ENCODE results near the gene GORAB. TPM values are rescaled to one million over a fixed set of nuclear protein-coding genes. Genes with fewer than 3 reads are reported as not detected.

Gene GORAB
- total RNA-seq, 2 experiments from 2014 or later, result 23.0 to 26.6 TPM

DNA sequence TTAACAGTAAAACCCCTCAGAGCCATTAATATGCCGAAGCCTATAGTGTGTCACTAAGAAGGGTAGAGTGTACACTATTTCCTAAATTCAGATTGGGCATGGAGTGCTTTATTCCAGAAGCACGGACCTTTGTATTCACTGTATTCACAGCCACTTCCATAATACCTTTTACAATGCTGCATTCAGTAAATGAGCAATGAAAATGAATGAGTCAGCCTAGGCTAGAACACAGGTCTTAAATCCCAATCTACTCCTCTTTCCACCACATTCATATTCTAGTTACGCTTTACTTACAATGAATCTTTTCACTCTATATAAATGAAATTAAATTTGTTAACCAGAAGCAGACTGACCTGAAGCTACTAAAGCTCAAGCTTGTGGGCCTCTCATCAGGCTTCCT lies 13.0 kb upstream of the GORAB start:
- Histone ChIP-seq H3K9me3 (ENCODE audit: control insufficient read depth in 1 of 2, insufficient read depth in 1 of 2, low read length in 2 of 2) (no peaks in the 10 kb centered on the region), H3K36me3 (ENCODE audit: insufficient read depth, low read length) (no peaks in the 10 kb centered on the region), H3K27ac (ENCODE audit: low read depth in 1 of 2, low read length in 2 of 2) (no peak overlapping the region), H3K4me3 (ENCODE audit: low read length) (no peak overlapping the region), H3K4me1 (ENCODE audit: insufficient read depth, low read length) (no peaks in the 10 kb centered on the region), H3K27me3 (ENCODE audit: control insufficient read depth in 1 of 2, insufficient read depth in 2 of 2, low read length in 2 of 2) (peaks cover 17 to 34% of the 10 kb centered on the region in 2 experiments)
- no peaks in the 10 kb centered on the region for H3K9me3 Mint-ChIP-seq
- H3K36me3 Mint-ChIP-seq (ENCODE audit: low read depth), result no peaks in the 10 kb centered on the region
- ChIA-PET CTCF (no interaction called here), POLR2A (no interaction called here)
- TF ChIP-seq, protein P1, sequence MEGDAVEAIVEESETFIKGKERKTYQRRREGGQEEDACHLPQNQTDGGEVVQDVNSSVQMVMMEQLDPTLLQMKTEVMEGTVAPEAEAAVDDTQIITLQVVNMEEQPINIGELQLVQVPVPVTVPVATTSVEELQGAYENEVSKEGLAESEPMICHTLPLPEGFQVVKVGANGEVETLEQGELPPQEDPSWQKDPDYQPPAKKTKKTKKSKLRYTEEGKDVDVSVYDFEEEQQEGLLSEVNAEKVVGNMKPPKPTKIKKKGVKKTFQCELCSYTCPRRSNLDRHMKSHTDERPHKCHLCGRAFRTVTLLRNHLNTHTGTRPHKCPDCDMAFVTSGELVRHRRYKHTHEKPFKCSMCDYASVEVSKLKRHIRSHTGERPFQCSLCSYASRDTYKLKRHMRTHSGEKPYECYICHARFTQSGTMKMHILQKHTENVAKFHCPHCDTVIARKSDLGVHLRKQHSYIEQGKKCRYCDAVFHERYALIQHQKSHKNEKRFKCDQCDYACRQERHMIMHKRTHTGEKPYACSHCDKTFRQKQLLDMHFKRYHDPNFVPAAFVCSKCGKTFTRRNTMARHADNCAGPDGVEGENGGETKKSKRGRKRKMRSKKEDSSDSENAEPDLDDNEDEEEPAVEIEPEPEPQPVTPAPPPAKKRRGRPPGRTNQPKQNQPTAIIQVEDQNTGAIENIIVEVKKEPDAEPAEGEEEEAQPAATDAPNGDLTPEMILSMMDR (IDR thresholded peaks at IDR 0.05), result no peak
- H3K4me1 Mint-ChIP-seq (ENCODE audit: low read depth), result no peaks in the 10 kb centered on the region
- DNase-seq (no peak), ATAC-seq (ENCODE audit: poor library complexity) (no peak)
- no peak overlapping the region for H3K27ac Mint-ChIP-seq
- intact Hi-C loops (cut with DNase I, micrococcal nuclease), result no loop called here
- no peak overlapping the region for H3K4me3 Mint-ChIP-seq
- H3K27me3 Mint-ChIP-seq, result peaks cover 49% of the 10 kb centered on the region

- H3K36me3 Mint-ChIP-seq (ENCODE audit: low read depth), result no peaks in the 10 kb centered on the region
- DNase-seq (no peak), ATAC-seq (ENCODE audit: poor library complexity) (no peak)
- no peak overlapping the region for H3K4me3 Mint-ChIP-seq
- intact Hi-C loops (cut with DNase I, micrococcal nuclease), result no loop called here
- peaks cover 54% of the 10 kb centered on the region for H3K27me3 Mint-ChIP-seq
- Histone ChIP-seq H3K27me3 (ENCODE audit: control insufficient read depth in 1 of 2, insufficient read depth in 2 of 2, low read length in 2 of 2) (peaks cover 17 to 34% of the 10 kb centered on the region in 2 experiments), H3K4me1 (ENCODE audit: insufficient read depth, low read length) (no peaks in the 10 kb centered on the region), H3K27ac (ENCODE audit: low read depth in 1 of 2, low read length in 2 of 2) (no peak overlapping the region), H3K9me3 (ENCODE audit: control insufficient read depth in 1 of 2, insufficient read depth in 1 of 2, low read length in 2 of 2) (no peaks in the 10 kb centered on the region), H3K4me3 (ENCODE audit: low read length) (no peak overlapping the region), H3K36me3 (ENCODE audit: insufficient read depth, low read length) (no peaks in the 10 kb centered on the region)
- TF ChIP-seq, protein P1 (IDR thresholded peaks at IDR 0.05), result no peak
- no peaks in the 10 kb centered on the region for H3K9me3 Mint-ChIP-seq
- no peaks in the 10 kb centered on the region for H3K4me1 Mint-ChIP-seq (ENCODE audit: low read depth)
- CTCF ChIA-PET, result interaction anchor here (0.7 kb wide), 1 partner anchor 108 kb away, joined by 4 read pairs; no protein-coding TSS in a partner anchor
- no peak overlapping the region for H3K27ac Mint-ChIP-seq
- POLR2A ChIA-PET, result no interaction called here
Observed at GRCh38 chr1:170520601-170521000, 11.4 kb upstream of the GORAB start.

DNA sequence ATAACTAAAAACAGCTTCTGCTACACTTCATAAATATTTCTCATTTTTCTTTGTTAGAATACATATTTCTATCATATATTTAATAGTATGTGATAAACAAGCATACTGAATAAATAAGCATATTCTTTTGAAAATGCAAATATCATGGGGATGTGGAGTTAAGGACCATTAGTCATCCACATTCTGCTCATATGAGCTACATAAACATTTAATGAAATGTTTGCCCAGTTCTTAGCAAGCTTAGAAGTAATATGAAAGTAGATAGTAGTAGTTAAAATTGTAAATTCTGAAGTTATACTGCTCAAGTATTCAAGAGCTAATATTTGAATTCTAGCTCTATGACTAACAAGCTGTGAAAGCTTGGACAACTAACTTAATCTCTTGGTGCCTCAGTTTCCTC lies 10.1 kb upstream of the GORAB start:
- Histone ChIP-seq H3K36me3 (ENCODE audit: insufficient read depth, low read length) (no peaks in the 10 kb centered on the region), H3K4me1 (ENCODE audit: insufficient read depth, low read length) (no peaks in the 10 kb centered on the region), H3K4me3 (ENCODE audit: low read length) (no peak overlapping the region), H3K27ac (ENCODE audit: low read depth in 1 of 2, low read length in 2 of 2) (no peak overlapping the region), H3K9me3 (ENCODE audit: control insufficient read depth in 1 of 2, insufficient read depth in 1 of 2, low read length in 2 of 2) (no peaks in the 10 kb centered on the region), H3K27me3 (ENCODE audit: control insufficient read depth in 1 of 2, insufficient read depth in 2 of 2, low read length in 2 of 2) (peaks cover 17 to 34% of the 10 kb centered on the region in 2 experiments)
- TF ChIP-seq, protein P1 (IDR thresholded peaks at IDR 0.05), result no peak
- Mint-ChIP-seq H3K36me3 (ENCODE audit: low read depth) (no peaks in the 10 kb centered on the region), H3K9me3 (no peaks in the 10 kb centered on the region), H3K4me1 (ENCODE audit: low read depth) (no peaks in the 10 kb centered on the region), H3K27ac (no peak overlapping the region), H3K4me3 (no peak overlapping the region), H3K27me3 (peaks cover 51% of the 10 kb centered on the region)
- intact Hi-C loops (cut with DNase I, micrococcal nuclease), result no loop called here
- ChIA-PET CTCF (interaction anchor here (1.7 kb wide), 1 partner anchor 10 kb away, joined by 5 read pairs; the partner anchor contains the start of gene GORAB), POLR2A (no interaction called here)
- ATAC-seq (ENCODE audit: poor library complexity) (no peak), DNase-seq (no peak)

Data from CD4-positive, alpha-beta T cell (primary cell).